ENCODE measurements around the gene ICAM4.

The ICAM4 gene

DNA sequence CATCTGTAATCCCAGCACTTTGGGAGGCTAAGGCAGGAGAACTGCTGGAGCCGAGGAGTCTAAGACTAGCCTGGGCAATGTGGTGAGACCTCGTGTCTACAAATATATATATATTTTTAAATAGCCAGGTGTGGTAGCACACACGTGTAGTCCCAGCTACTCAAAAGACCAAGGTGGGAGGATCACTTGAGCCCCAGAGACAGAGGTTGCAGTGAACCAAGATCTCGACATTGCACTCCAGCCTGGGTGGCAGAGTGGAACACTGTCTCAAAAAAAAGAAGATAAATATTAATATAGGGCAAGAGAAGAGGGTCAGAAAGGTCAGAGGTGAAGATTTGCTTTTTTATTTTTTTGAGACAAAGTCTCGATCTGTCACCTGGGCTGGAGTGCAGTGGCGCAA, 40.2 kb upstream of the ICAM4 start:
- TF ChIP-seq, protein P1, sequence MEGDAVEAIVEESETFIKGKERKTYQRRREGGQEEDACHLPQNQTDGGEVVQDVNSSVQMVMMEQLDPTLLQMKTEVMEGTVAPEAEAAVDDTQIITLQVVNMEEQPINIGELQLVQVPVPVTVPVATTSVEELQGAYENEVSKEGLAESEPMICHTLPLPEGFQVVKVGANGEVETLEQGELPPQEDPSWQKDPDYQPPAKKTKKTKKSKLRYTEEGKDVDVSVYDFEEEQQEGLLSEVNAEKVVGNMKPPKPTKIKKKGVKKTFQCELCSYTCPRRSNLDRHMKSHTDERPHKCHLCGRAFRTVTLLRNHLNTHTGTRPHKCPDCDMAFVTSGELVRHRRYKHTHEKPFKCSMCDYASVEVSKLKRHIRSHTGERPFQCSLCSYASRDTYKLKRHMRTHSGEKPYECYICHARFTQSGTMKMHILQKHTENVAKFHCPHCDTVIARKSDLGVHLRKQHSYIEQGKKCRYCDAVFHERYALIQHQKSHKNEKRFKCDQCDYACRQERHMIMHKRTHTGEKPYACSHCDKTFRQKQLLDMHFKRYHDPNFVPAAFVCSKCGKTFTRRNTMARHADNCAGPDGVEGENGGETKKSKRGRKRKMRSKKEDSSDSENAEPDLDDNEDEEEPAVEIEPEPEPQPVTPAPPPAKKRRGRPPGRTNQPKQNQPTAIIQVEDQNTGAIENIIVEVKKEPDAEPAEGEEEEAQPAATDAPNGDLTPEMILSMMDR (IDR thresholded peaks at IDR 0.05; ENCODE audit: low read depth, low read length), result no peak
- TF ChIP-seq, protein P2, sequence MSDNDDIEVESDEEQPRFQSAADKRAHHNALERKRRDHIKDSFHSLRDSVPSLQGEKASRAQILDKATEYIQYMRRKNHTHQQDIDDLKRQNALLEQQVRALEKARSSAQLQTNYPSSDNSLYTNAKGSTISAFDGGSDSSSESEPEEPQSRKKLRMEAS (IDR thresholded peaks at IDR 0.05; ENCODE audit: low read depth, low read length), result no peak
- no peak for TF ChIP-seq POLR2A (IDR thresholded peaks at IDR 0.05; ENCODE audit: extremely low read depth, insufficient read length)
- no peak for TF ChIP-seq MYC (IDR thresholded peaks at IDR 0.05; ENCODE audit: low read depth, low read length)
- no peak overlapping the region for H3K4me3 ChIP-seq (ENCODE audit: low read depth, low read length)
- DNase-seq (ENCODE audit: low read depth), result no peak

DNA sequence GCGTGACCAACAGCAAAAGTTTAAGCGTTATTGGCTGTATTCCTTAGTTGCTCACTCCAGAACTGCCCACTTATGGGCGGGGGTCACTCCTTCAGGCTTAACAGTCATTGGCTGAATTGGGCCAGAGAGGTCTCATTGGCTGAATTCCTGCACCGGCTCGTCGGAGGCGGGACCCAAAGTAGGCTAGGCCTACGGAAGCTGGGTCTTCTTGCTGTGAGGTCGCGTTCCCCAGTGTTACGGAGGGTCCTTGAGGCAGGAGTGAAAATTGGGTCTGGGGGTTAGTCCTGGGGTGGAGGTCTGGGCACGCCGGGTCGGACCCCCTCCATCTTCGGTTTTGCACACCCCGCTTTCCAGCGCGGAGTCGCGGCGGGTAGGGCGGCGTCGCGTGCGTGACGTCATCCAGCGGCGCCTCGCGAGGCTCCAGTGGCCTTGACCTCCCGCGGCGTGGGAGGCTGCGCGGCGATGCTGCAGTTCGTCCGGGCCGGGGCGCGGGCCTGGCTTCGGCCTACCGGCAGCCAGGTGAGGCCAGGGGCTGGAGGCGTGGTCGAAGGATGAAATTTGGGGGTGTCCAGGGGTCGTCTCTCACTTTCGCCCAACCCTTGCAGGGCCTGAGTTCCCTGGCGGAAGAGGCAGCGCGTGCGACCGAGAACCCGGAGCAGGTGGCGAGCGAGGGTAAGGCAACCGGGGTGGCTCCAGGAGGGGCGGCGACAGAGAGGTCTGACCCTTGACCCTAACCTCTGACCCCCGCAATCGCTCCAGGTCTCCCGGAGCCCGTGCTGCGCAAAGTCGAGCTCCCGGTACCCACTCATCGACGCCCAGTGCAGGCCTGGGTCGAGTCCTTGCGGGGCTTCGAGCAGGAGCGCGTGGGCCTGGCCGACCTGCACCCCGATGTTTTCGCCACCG, 34.7 kb upstream of the ICAM4 start, which contains the start of gene MRPL4:
Gene MRPL4 (plus strand): TSS at position 423 of the 903 bp plus-strand sequence. CDS start 40 bp downstream, at position 463.
- peak; percentile 100 for DNase-seq (ENCODE audit: low read depth)
- peak within 1 kb of the TSS; percentile 70 for H3K4me3 ChIP-seq (ENCODE audit: low read depth, low read length)
- TF ChIP-seq, protein P2 (IDR thresholded peaks at IDR 0.05; ENCODE audit: low read depth, low read length), result no peak
- TF ChIP-seq, protein P1 (IDR thresholded peaks at IDR 0.05; ENCODE audit: low read depth, low read length), result peak; percentile 3

DNA sequence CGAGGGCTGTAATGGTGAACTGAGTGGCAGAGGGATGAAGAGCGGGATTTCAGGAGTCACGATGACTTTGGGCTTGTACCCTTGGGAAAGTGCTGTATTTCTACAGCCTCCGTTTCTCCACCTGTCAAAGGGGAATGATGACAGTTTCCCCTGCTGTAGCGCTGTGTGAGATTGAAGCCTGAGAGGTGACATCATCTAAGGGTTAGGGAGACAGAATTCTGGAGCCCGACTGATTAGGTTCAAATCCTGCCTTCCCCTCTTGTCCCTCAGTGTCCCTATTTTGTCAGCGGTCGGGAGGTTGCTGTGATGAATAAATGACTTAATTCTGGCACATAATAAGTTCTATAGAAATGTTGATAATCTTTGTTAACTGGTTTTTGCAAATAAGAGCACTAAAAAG, 34.0 kb upstream of the ICAM4 start:
- peak overlapping the region; percentile 70 for H3K4me3 ChIP-seq (ENCODE audit: low read depth, low read length)
- TF ChIP-seq MYC (IDR thresholded peaks at IDR 0.05; ENCODE audit: low read depth, low read length) (no peak), POLR2A (IDR thresholded peaks at IDR 0.05; ENCODE audit: extremely low read depth, insufficient read length) (no peak)
- TF ChIP-seq, protein P2 (IDR thresholded peaks at IDR 0.05; ENCODE audit: low read depth, low read length), result no peak
- TF ChIP-seq, protein P1 (IDR thresholded peaks at IDR 0.05; ENCODE audit: low read depth, low read length), result no peak
- DNase-seq (ENCODE audit: low read depth), result no peak

DNA sequence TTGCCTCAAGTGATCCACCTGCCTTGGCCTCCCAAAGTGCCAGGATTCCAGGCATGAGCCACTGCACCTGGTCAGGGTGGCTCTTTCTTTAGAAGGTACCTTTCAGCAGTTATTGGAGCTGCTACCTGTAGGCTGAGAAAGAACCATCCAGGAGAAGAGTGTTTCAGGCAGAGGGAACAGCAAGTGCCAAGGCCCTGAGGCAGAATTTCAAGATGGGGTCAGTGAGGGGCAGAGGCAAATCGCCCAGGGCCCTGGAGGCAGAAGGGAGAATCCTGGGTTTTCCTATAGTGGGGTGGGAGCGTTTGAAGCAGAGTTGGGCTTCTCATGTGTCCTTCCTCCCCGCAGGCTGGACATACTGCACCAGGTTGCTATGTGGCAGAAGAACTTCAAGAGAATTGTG, 32.5 kb upstream of the ICAM4 start:
- DNase-seq (ENCODE audit: low read depth), result no peak
- TF ChIP-seq MYC (IDR thresholded peaks at IDR 0.05; ENCODE audit: low read depth, low read length) (no peak), POLR2A (IDR thresholded peaks at IDR 0.05; ENCODE audit: extremely low read depth, insufficient read length) (no peak)
- TF ChIP-seq, protein P1 (IDR thresholded peaks at IDR 0.05; ENCODE audit: low read depth, low read length), result no peak
- TF ChIP-seq, protein P2 (IDR thresholded peaks at IDR 0.05; ENCODE audit: low read depth, low read length), result no peak
- H3K4me3 ChIP-seq (ENCODE audit: low read depth, low read length), result no peak overlapping the region

DNA sequence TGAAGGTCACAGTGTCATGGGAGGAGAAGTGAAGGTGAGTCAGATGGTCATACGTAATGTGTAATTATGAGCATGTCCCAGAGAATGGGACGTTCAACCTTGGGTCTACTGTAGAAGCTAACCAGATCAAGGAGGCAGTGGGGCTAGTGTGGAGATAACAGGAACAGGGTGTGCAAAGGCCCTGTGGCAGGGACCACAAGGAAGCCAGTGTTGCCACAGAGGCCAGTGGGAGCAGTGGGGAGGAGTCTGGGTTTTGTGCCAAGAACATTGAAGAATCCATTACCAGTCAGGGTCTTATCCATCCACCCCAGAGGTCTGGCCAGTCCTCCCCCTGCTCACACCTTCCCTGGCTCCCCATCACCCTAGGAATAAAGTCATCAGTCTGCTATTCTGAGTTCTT, 31.4 kb upstream of the ICAM4 start:
- peak; percentile 59 for DNase-seq (ENCODE audit: low read depth)
- TF ChIP-seq, protein P1 (IDR thresholded peaks at IDR 0.05; ENCODE audit: low read depth, low read length), result no peak
- TF ChIP-seq MYC (IDR thresholded peaks at IDR 0.05; ENCODE audit: low read depth, low read length) (no peak), POLR2A (IDR thresholded peaks at IDR 0.05; ENCODE audit: extremely low read depth, insufficient read length) (no peak)
- TF ChIP-seq, protein P2 (IDR thresholded peaks at IDR 0.05; ENCODE audit: low read depth, low read length), result no peak
- H3K4me3 ChIP-seq (ENCODE audit: low read depth, low read length), result no peak overlapping the region

All from NB4 (cell line).